Measurements from ENCODE around the gene SEC16B.
"Not testable (repeated sequence)": the region's sequence is repeated elsewhere in the genome, so short reads cannot be mapped to it uniquely, and the experiment has no call there.

SEC16B gene

GRCh38 chr1:177969825-177970371, at the start of gene SEC16B:
Gene SEC16B (minus strand): TSS chr1:177970058. CDS start chr1:177967981, 2,077 bp downstream.
- DNase-seq = no peak

GRCh38 chr1:178019622-178020021, 49.8 kb upstream of the SEC16B start:
- DNase-seq = no peak

- no peak for DNase-seq
Measured at GRCh38 chr1:178019208-178019607, 49.4 kb upstream of the SEC16B start.

- DNase-seq = no peak
Measured at GRCh38 chr1:178017517-178017916, 47.7 kb upstream of the SEC16B start.

- DNase-seq = no peak
Measured at GRCh38 chr1:178011864-178012503, 42.1 kb upstream of the SEC16B start.

GRCh38 chr1:178011465-178011828, 41.6 kb upstream of the SEC16B start:
- no peak for DNase-seq

- no peak for DNase-seq
Measured at GRCh38 chr1:178010674-178011464, 41.0 kb upstream of the SEC16B start.

GRCh38 chr1:178006043-178006442, 36.2 kb upstream of the SEC16B start:
- no peak for DNase-seq

GRCh38 chr1:178005450-178005849, 35.6 kb upstream of the SEC16B start:
- DNase-seq = no peak

- DNase-seq = no peak
Measured at GRCh38 chr1:178004926-178005391, 35.1 kb upstream of the SEC16B start.

GRCh38 chr1:177998696-177999631, 29.1 kb upstream of the SEC16B start:
- DNase-seq = no peak

- DNase-seq = no peak
Measured at GRCh38 chr1:177996957-177997356, 27.1 kb upstream of the SEC16B start.

GRCh38 chr1:177995369-177995768, 25.5 kb upstream of the SEC16B start:
- DNase-seq = no peak

- DNase-seq = not testable (repeated sequence)
Measured at GRCh38 chr1:177986281-177986680, 16.4 kb upstream of the SEC16B start.

- DNase-seq = no peak
Measured at GRCh38 chr1:177984761-177985160, 14.9 kb upstream of the SEC16B start.

GRCh38 chr1:177984136-177984525, 14.3 kb upstream of the SEC16B start:
- no peak for DNase-seq

- no peak for DNase-seq
Measured at GRCh38 chr1:177983482-177984135, 13.8 kb upstream of the SEC16B start.

- DNase-seq = no peak
Measured at GRCh38 chr1:177983077-177983476, 13.2 kb upstream of the SEC16B start.

- DNase-seq = no peak
Measured at GRCh38 chr1:177981200-177981599, 11.3 kb upstream of the SEC16B start.

- no peak for DNase-seq
Measured at GRCh38 chr1:177979272-177979671, 9.4 kb upstream of the SEC16B start.

GRCh38 chr1:177978530-177978929, 8.7 kb upstream of the SEC16B start:
- no peak for DNase-seq

- no peak for DNase-seq
Measured at GRCh38 chr1:177977141-177977540, 7.3 kb upstream of the SEC16B start.
